GM23338 (cell line): ENCODE data around the gene ZNF516. TPM values are rescaled to one million over a fixed set of nuclear protein-coding genes. Genes with fewer than 3 reads are reported as not detected.

Source experiments
- ATAC-seq: fragments of 200-7000 bp; cut with Tn5 transposase; 3 replicates; pipeline ENCODE4 v1.9.1; 2020
- DNase-seq: peaks from one replicate; pipeline ENCODE4 v3.0.0-alpha.2; 2015; ENCODE audit warnings: low spot score
- H2AFZ ChIP-seq: fragments of 200-600 bp; sonication (generic); 2 replicates; pipeline ENCODE4 v1.8.0; 2016; ENCODE audit warnings: antibody characterized with exemption, mild to moderate bottlenecking, moderate library complexity
- H3F3A ChIP-seq: fragments of 200-600 bp; sonication (generic); replicated peaks from 2 replicates; pipeline ENCODE4 v1.8.0; 2017; ENCODE audit warnings: antibody characterized with exemption, mixed run types, low read depth
- H3K27ac ChIP-seq: fragments of 200-600 bp; sonication (generic); 2 replicates; pipeline ENCODE4 v1.6.1; 2016; ENCODE audit warnings: low read depth
- H3K27me3 ChIP-seq: fragments of 200-600 bp; sonication (generic); 2 replicates; pipeline ENCODE4 v1.8.0; 2016; ENCODE audit warnings: mild to moderate bottlenecking, mixed run types, moderate library complexity; ENCODE audit not compliant: insufficient read depth
- H3K36me3 ChIP-seq: fragments of 200-600 bp; sonication (generic); 2 replicates; pipeline ENCODE4 v1.8.0; 2016; ENCODE audit warnings: mild to moderate bottlenecking; ENCODE audit not compliant: insufficient read depth
- H3K4me1 ChIP-seq: fragments of 200-600 bp; sonication (generic); 2 replicates; pipeline ENCODE4 v1.8.0; 2016; ENCODE audit warnings: mild to moderate bottlenecking, moderate library complexity; ENCODE audit not compliant: insufficient read depth
- H3K4me2 ChIP-seq: fragments of 200-600 bp; sonication (generic); 2 replicates; pipeline ENCODE4 v1.7.1; 2017; ENCODE audit warnings: mixed run types
- H3K4me3 ChIP-seq: fragments of 200-600 bp; sonication (generic); 2 replicates; pipeline ENCODE4 v1.6.1; 2016; ENCODE audit warnings: mixed run types
- H3K79me2 ChIP-seq: fragments of 200-600 bp; sonication (generic); replicated peaks from 2 replicates; pipeline ENCODE4 v1.8.0; 2017; ENCODE audit warnings: mild to moderate bottlenecking; ENCODE audit not compliant: insufficient read depth
- H3K9me2 ChIP-seq: fragments of 200-600 bp; sonication (generic); 2 replicates; pipeline ENCODE4 v1.8.0; 2017; ENCODE audit not compliant: insufficient read depth
- H4K20me1 ChIP-seq: fragments of 200-600 bp; sonication (generic); replicated peaks from 2 replicates; pipeline ENCODE4 v1.8.0; 2017; ENCODE audit warnings: mild to moderate bottlenecking; ENCODE audit not compliant: insufficient read depth
- H3K27ac Mint-ChIP-seq: 2 replicates; pipeline ENCODE4 v1.8.0; 2020; ENCODE audit warnings: inconsistent platforms, mild to moderate bottlenecking, moderate library complexity, mixed read lengths
- H3K27me3 Mint-ChIP-seq: 3 replicates; pipeline ENCODE4 v1.8.0; 2022; ENCODE audit warnings: low read depth, mild to moderate bottlenecking, moderate library complexity, mixed read lengths, inconsistent platforms; ENCODE audit not compliant: insufficient read depth, poor library complexity
- H3K36me3 Mint-ChIP-seq: 3 replicates; pipeline ENCODE4 v1.8.0; 2021; ENCODE audit warnings: low read depth, mild to moderate bottlenecking, inconsistent platforms, moderate library complexity, mixed read lengths
- H3K4me1 Mint-ChIP-seq: 3 replicates; pipeline ENCODE4 v1.8.0; 2020; ENCODE audit warnings: mild to moderate bottlenecking, inconsistent platforms, mixed read lengths
- H3K4me3 Mint-ChIP-seq: 3 replicates; pipeline ENCODE4 v1.8.0; 2021; ENCODE audit warnings: moderate library complexity, mild to moderate bottlenecking, inconsistent platforms, mixed read lengths
- H3K9me3 Mint-ChIP-seq: 3 replicates; pipeline ENCODE4 v1.8.0; 2020; ENCODE audit warnings: moderate library complexity, mild to moderate bottlenecking, inconsistent platforms, mixed read lengths
- CREB1 ChIP-seq: fragments of 250-450 bp; sonication (Bioruptor Pico); IDR thresholded peaks from 2 replicates; pipeline ENCODE4 v1.5.0; 2020; ENCODE audit warnings: low read depth, mild to moderate bottlenecking, moderate library complexity
- EZH2 ChIP-seq: fragments of 200-600 bp; sonication (generic); IDR thresholded peaks from one replicate; pipeline ENCODE4 v1.8.0; 2017; ENCODE audit warnings: antibody characterized with exemption, mild to moderate bottlenecking, low read depth; ENCODE audit not compliant: unreplicated experiment
- EZH2phosphoT487 ChIP-seq: fragments of 200-600 bp; sonication (generic); IDR thresholded peaks from one replicate; pipeline ENCODE4 v1.8.1; 2018; ENCODE audit warnings: antibody characterized with exemption; ENCODE audit not compliant: unreplicated experiment
- JUNB ChIP-seq: IDR thresholded peaks from one replicate; pipeline ENCODE4 v1.6.1; 2016; ENCODE audit warnings: antibody characterized with exemption; ENCODE audit not compliant: unreplicated experiment
- NANOG ChIP-seq: IDR thresholded peaks from 2 replicates; pipeline ENCODE4 v1.6.1; 2016; ENCODE audit warnings: antibody characterized with exemption, borderline replicate concordance
- POLR2AphosphoS5 ChIP-seq: IDR thresholded peaks from 2 replicates; pipeline ENCODE4 v1.6.1; 2016; ENCODE audit warnings: antibody characterized with exemption, low read depth
- STAT1 ChIP-seq: IDR thresholded peaks from one replicate; pipeline ENCODE4 v1.6.1; 2016; ENCODE audit warnings: antibody characterized with exemption; ENCODE audit not compliant: unreplicated experiment
- ZNF114 ChIP-seq: fragments of 250-450 bp; sonication (Bioruptor Pico); IDR thresholded peaks from 2 replicates; pipeline ENCODE4 v1.5.0; 2020; ENCODE audit warnings: mild to moderate bottlenecking, moderate library complexity
- ZNF331 ChIP-seq: fragments of 250-450 bp; sonication (Bioruptor Pico); IDR thresholded peaks from 2 replicates; pipeline ENCODE4 v1.5.0; 2020; ENCODE audit warnings: low read depth, mild to moderate bottlenecking, moderate library complexity
- polyA plus RNA-seq: library from polyadenylated mRNA; unstranded; fragments of >200 nt; fragmentation: Nextera tagmentation; extraction: Ambion mirVana; gene quantifications from 2 replicates; pipeline ENCODE4 v1.2.1, GENCODE V29; 2016
- total RNA-seq: library from RNA; depleted of rRNA; stranded (reverse); fragments of >200 nt; shearing (Covaris generic); gene quantifications from 2 replicates; pipeline ENCODE4 v1.2.3, GENCODE V29; 2014
- TF ChIP-seq, protein P1 (sequence below), 2 experiments: fragments of 200-600 bp in 1 of 2; sonication (generic) in 1 of 2; conservative IDR thresholded peaks; 2 replicates each; pipeline versions ENCODE4 v1.5.1 to v1.6.1; 2016 to 2017; ENCODE audit warnings: antibody characterized with exemption in 2 of 2, low read depth in 2 of 2, mild to moderate bottlenecking in 2 of 2, moderate library complexity in 1 of 2
- TF ChIP-seq, protein P2 (sequence below): IDR thresholded peaks from 2 replicates; pipeline ENCODE4 v1.6.1; 2016; ENCODE audit warnings: antibody characterized with exemption
- TF ChIP-seq, protein P3 (sequence below): fragments of 250-450 bp; sonication (Bioruptor Pico); IDR thresholded peaks from 2 replicates; pipeline ENCODE4 v1.5.0; 2020; ENCODE audit warnings: mild to moderate bottlenecking, moderate library complexity
- TF ChIP-seq, protein P4 (sequence below): IDR thresholded peaks from one replicate; pipeline ENCODE4 v1.6.1; 2018; ENCODE audit warnings: antibody characterized with exemption; ENCODE audit not compliant: unreplicated experiment

The ZNF516 gene
- total and polyA plus RNA-seq, 2 experiments from 2014 or later: 11.9 to 24.2 TPM

DNA sequence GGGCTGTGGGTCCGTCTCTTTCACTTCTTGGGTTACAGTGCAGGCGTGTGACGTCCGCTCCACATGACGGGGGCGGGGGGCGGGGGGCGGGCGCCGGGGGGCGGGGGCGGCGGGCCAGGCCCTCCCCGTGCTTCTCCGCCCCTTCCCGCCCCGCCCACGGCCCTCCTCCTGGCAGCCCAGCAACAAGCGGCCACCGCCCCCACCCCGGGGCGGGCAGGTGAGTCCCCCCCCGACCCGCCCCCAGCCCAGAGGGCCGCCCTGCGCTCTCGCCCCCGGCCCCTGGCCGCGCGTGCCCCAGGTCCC lies 3.6 kb downstream of the ZNF516 start:
- Histone ChIP-seq H3K4me3 (peak overlapping the region; percentile 68), H3K36me3 (no peaks in the 10 kb centered on the region), H3K4me2 (peak overlapping the region; percentile 89; the same call in 1 of the 2 replicates), H3K79me2 (peaks cover 38% of the 10 kb centered on the region), H3K9me2 (no peaks in the 10 kb centered on the region), H3K4me1 (peaks cover 38% of the 10 kb centered on the region), H3F3A (0 out of 2 replicates have a peak, but pooled peaks cover 9% of the 10 kb centered on the region), H4K20me1 (peaks cover 10% of the 10 kb centered on the region; the same call in 1 of the 2 replicates), H3K27me3 (peaks cover 59% of the 10 kb centered on the region), H2AFZ (no peak overlapping the region), H3K27ac (no peak overlapping the region)
- Mint-ChIP-seq H3K27me3 (peaks cover 57% of the 10 kb centered on the region), H3K9me3 (no peaks in the 10 kb centered on the region; the same call in 2 of the 3 replicates), H3K36me3 (no peaks in the 10 kb centered on the region; the same call in 2 of the 3 replicates), H3K4me1 (peaks cover 41% of the 10 kb centered on the region), H3K27ac (no peak overlapping the region), H3K4me3 (peak overlapping the region; percentile 78)
- DNase-seq: peak; percentile 77
- ATAC-seq: peak; percentile 2; the same call in 2 of the 3 replicates
- no peak for TF ChIP-seq CREB1
- no peak for TF ChIP-seq EZH2
- TF ChIP-seq POLR2AphosphoS5: no peak
- TF ChIP-seq STAT1: no peak
- TF ChIP-seq, protein P1, sequence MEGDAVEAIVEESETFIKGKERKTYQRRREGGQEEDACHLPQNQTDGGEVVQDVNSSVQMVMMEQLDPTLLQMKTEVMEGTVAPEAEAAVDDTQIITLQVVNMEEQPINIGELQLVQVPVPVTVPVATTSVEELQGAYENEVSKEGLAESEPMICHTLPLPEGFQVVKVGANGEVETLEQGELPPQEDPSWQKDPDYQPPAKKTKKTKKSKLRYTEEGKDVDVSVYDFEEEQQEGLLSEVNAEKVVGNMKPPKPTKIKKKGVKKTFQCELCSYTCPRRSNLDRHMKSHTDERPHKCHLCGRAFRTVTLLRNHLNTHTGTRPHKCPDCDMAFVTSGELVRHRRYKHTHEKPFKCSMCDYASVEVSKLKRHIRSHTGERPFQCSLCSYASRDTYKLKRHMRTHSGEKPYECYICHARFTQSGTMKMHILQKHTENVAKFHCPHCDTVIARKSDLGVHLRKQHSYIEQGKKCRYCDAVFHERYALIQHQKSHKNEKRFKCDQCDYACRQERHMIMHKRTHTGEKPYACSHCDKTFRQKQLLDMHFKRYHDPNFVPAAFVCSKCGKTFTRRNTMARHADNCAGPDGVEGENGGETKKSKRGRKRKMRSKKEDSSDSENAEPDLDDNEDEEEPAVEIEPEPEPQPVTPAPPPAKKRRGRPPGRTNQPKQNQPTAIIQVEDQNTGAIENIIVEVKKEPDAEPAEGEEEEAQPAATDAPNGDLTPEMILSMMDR (conservative IDR thresholded peaks at IDR 0.05; ENCODE audit: low read depth in 2 of 2): no peak
- TF ChIP-seq, protein P2, sequence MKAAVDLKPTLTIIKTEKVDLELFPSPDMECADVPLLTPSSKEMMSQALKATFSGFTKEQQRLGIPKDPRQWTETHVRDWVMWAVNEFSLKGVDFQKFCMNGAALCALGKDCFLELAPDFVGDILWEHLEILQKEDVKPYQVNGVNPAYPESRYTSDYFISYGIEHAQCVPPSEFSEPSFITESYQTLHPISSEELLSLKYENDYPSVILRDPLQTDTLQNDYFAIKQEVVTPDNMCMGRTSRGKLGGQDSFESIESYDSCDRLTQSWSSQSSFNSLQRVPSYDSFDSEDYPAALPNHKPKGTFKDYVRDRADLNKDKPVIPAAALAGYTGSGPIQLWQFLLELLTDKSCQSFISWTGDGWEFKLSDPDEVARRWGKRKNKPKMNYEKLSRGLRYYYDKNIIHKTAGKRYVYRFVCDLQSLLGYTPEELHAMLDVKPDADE: no peak
- TF ChIP-seq, protein P3, sequence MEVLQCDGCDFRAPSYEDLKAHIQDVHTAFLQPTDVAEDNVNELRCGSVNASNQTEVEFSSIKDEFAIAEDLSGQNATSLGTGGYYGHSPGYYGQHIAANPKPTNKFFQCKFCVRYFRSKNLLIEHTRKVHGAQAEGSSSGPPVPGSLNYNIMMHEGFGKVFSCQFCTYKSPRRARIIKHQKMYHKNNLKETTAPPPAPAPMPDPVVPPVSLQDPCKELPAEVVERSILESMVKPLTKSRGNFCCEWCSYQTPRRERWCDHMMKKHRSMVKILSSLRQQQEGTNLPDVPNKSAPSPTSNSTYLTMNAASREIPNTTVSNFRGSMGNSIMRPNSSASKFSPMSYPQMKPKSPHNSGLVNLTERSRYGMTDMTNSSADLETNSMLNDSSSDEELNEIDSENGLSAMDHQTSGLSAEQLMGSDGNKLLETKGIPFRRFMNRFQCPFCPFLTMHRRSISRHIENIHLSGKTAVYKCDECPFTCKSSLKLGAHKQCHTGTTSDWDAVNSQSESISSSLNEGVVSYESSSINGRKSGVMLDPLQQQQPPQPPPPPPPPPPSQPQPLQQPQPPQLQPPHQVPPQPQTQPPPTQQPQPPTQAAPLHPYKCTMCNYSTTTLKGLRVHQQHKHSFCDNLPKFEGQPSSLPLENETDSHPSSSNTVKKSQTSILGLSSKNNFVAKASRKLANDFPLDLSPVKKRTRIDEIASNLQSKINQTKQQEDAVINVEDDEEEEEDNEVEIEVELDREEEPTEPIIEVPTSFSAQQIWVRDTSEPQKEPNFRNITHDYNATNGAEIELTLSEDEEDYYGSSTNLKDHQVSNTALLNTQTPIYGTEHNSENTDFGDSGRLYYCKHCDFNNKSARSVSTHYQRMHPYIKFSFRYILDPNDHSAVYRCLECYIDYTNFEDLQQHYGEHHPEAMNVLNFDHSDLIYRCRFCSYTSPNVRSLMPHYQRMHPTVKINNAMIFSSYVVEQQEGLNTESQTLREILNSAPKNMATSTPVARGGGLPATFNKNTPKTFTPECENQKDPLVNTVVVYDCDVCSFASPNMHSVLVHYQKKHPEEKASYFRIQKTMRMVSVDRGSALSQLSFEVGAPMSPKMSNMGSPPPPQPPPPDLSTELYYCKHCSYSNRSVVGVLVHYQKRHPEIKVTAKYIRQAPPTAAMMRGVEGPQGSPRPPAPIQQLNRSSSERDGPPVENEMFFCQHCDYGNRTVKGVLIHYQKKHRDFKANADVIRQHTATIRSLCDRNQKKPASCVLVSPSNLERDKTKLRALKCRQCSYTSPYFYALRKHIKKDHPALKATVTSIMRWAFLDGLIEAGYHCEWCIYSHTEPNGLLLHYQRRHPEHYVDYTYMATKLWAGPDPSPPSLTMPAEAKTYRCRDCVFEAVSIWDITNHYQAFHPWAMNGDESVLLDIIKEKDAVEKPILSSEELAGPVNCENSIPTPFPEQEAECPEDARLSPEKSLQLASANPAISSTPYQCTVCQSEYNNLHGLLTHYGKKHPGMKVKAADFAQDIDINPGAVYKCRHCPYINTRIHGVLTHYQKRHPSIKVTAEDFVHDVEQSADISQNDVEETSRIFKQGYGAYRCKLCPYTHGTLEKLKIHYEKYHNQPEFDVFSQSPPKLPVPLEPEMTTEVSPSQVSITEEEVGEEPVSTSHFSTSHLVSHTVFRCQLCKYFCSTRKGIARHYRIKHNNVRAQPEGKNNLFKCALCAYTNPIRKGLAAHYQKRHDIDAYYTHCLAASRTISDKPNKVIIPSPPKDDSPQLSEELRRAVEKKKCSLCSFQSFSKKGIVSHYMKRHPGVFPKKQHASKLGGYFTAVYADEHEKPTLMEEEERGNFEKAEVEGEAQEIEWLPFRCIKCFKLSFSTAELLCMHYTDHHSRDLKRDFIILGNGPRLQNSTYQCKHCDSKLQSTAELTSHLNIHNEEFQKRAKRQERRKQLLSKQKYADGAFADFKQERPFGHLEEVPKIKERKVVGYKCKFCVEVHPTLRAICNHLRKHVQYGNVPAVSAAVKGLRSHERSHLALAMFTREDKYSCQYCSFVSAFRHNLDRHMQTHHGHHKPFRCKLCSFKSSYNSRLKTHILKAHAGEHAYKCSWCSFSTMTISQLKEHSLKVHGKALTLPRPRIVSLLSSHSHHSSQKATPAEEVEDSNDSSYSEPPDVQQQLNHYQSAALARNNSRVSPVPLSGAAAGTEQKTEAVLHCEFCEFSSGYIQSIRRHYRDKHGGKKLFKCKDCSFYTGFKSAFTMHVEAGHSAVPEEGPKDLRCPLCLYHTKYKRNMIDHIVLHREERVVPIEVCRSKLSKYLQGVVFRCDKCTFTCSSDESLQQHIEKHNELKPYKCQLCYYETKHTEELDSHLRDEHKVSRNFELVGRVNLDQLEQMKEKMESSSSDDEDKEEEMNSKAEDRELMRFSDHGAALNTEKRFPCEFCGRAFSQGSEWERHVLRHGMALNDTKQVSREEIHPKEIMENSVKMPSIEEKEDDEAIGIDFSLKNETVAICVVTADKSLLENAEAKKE: no peak
- TF ChIP-seq JUNB: no peak
- TF ChIP-seq ZNF114 (CRISPR knock-in tag): no peak
- TF ChIP-seq NANOG: no peak
- TF ChIP-seq, protein P4, sequence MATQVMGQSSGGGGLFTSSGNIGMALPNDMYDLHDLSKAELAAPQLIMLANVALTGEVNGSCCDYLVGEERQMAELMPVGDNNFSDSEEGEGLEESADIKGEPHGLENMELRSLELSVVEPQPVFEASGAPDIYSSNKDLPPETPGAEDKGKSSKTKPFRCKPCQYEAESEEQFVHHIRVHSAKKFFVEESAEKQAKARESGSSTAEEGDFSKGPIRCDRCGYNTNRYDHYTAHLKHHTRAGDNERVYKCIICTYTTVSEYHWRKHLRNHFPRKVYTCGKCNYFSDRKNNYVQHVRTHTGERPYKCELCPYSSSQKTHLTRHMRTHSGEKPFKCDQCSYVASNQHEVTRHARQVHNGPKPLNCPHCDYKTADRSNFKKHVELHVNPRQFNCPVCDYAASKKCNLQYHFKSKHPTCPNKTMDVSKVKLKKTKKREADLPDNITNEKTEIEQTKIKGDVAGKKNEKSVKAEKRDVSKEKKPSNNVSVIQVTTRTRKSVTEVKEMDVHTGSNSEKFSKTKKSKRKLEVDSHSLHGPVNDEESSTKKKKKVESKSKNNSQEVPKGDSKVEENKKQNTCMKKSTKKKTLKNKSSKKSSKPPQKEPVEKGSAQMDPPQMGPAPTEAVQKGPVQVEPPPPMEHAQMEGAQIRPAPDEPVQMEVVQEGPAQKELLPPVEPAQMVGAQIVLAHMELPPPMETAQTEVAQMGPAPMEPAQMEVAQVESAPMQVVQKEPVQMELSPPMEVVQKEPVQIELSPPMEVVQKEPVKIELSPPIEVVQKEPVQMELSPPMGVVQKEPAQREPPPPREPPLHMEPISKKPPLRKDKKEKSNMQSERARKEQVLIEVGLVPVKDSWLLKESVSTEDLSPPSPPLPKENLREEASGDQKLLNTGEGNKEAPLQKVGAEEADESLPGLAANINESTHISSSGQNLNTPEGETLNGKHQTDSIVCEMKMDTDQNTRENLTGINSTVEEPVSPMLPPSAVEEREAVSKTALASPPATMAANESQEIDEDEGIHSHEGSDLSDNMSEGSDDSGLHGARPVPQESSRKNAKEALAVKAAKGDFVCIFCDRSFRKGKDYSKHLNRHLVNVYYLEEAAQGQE: no peak
- no peak for TF ChIP-seq EZH2phosphoT487
- TF ChIP-seq ZNF331 (CRISPR knock-in tag): no peak
